B cell (primary cell): ENCODE measurements around the gene XXYLT1. TPM values are rescaled to one million over a fixed set of nuclear protein-coding genes. Genes with fewer than 3 reads are reported as not detected.

Experiments
- ATAC-seq: fragments of 200-7000 bp; cut with Tn5 transposase; one replicate; pipeline ENCODE4 v1.10.0; 2021; ENCODE audit warnings: low read depth, mild to moderate bottlenecking, moderate number of reproducible peaks, moderate library complexity
- CTCF ChIA-PET: fragments of 350-600 bp; sonication (Branson Sonifier 250); formaldehyde crosslinking; loops from one replicate; lab custom pipeline; 2021; ENCODE audit warnings: antibody characterized with exemption, inconsistent platforms; lab: Charles Lee
- POLR2A ChIA-PET: fragments of 350-600 bp; sonication (Branson Sonifier 250); formaldehyde crosslinking; loops from one replicate; lab custom pipeline; 2021; ENCODE audit warnings: antibody characterized with exemption; lab: Charles Lee
- DNase-seq: peaks from one replicate; pipeline ENCODE4 v3.0.0; 2013
- H2AFZ ChIP-seq: 2 replicates; pipeline ENCODE4 v1.6.1; 2012; ENCODE audit warnings: mild to moderate bottlenecking, low read depth, low read length; ENCODE audit not compliant: insufficient read depth, poor library complexity, severe bottlenecking
- H3K27ac ChIP-seq, 2 donors: 1 replicate in 1 of 2; 2 replicates in 1 of 2; pipeline ENCODE4 v1.5.1; 2012 to 2013; ENCODE audit warnings: low read length in 2 of 2, mild to moderate bottlenecking in 2 of 2, moderate library complexity in 1 of 2
- H3K27me3 ChIP-seq, 4 experiments: fragments of 200-600 bp in 1 of 4; sonication (generic) in 1 of 4; replicated peaks in 1 of 4; 1 replicate in 2 of 4; 2 replicates in 2 of 4; pipeline versions ENCODE4 v1.6.1 to v1.7.0; 2013 to 2016; ENCODE audit warnings: low read length in 3 of 4, mild to moderate bottlenecking in 2 of 4, mixed read lengths in 1 of 4, moderate library complexity in 1 of 4; ENCODE audit not compliant: insufficient read depth in 4 of 4, control insufficient read depth in 3 of 4; ENCODE audit errors: control extremely low read depth in 1 of 4
- H3K36me3 ChIP-seq, 2 experiments: replicated peaks in 1 of 2; 1 replicate in 1 of 2; 2 replicates in 1 of 2; pipeline versions ENCODE4 v1.6.1 to v1.7.1; 2013; ENCODE audit warnings: low read length in 1 of 2; ENCODE audit not compliant: insufficient read depth in 2 of 2, control insufficient read depth in 1 of 2; ENCODE audit errors: control extremely low read depth in 1 of 2, extremely low read depth in 1 of 2
- H3K4me1 ChIP-seq, 2 donors: fragments of 200-600 bp in 1 of 2; sonication (generic) in 1 of 2; 1 replicate in 1 of 2; 2 replicates in 1 of 2; pipeline versions ENCODE4 v1.5.1 to v1.6.1; 2013 to 2017; ENCODE audit warnings: low read length in 2 of 2; ENCODE audit not compliant: control insufficient read depth in 2 of 2, insufficient read depth in 2 of 2
- H3K4me2 ChIP-seq: replicated peaks from 2 replicates; pipeline ENCODE3; 2012; ENCODE audit warnings: mild to moderate bottlenecking, low read depth, low read length; ENCODE audit not compliant: poor library complexity, severe bottlenecking
- H3K4me3 ChIP-seq, 5 experiments: fragments of 200-600 bp in 1 of 5; sonication (generic) in 1 of 5; 1 replicate in 3 of 5; 2 replicates in 2 of 5; pipeline versions ENCODE4 v1.5.1 to v1.7.0; 2011 to 2016; ENCODE audit warnings: low read length in 4 of 5, mild to moderate bottlenecking in 4 of 5, low read depth in 2 of 5, control low read depth in 1 of 5, moderate library complexity in 1 of 5; ENCODE audit not compliant: insufficient read depth in 1 of 5; ENCODE audit errors: control extremely low read depth in 1 of 5, extremely low read depth in 1 of 5
- H3K79me2 ChIP-seq: fragments of 200-600 bp; sonication (generic); one replicate; pipeline ENCODE4 v1.6.0; 2016; ENCODE audit warnings: low read length; ENCODE audit not compliant: control insufficient read depth, insufficient read depth
- H3K9ac ChIP-seq: fragments of 200-600 bp; sonication (generic); 2 replicates; pipeline ENCODE4 v1.6.1; 2017; ENCODE audit warnings: mild to moderate bottlenecking, low read length, moderate library complexity
- H3K9me3 ChIP-seq, 3 donors: one replicate each; pipeline versions ENCODE4 v1.6.1 to v1.7.1; 2013; ENCODE audit warnings: low read length in 2 of 3; ENCODE audit not compliant: control insufficient read depth in 2 of 3, insufficient read depth in 1 of 3; ENCODE audit errors: control extremely low read depth in 1 of 3
- H4K20me1 ChIP-seq: 2 replicates; pipeline ENCODE4 v1.6.0; 2012; ENCODE audit warnings: mild to moderate bottlenecking, low read length; ENCODE audit not compliant: insufficient read depth, control insufficient read depth, poor library complexity, severe bottlenecking
- H3K27ac Mint-ChIP-seq: one replicate; pipeline ENCODE4 v1.8.0; 2021; ENCODE audit warnings: mixed read lengths
- H3K27me3 Mint-ChIP-seq: one replicate; pipeline ENCODE4 v1.8.0; 2021; ENCODE audit warnings: mixed read lengths
- H3K4me1 Mint-ChIP-seq: one replicate; pipeline ENCODE4 v1.8.0; 2021; ENCODE audit warnings: mixed read lengths
- H3K4me3 Mint-ChIP-seq: one replicate; pipeline ENCODE4 v1.8.0; 2021; ENCODE audit warnings: mixed read lengths
- H3K9me3 Mint-ChIP-seq: one replicate; pipeline ENCODE4 v1.8.0; 2022; ENCODE audit warnings: mixed read lengths; ENCODE audit not compliant: insufficient read depth
- CTCF ChIP-seq: fragments of 200-600 bp; IDR thresholded peaks from one replicate; pipeline ENCODE4 v1.8.0; 2022; ENCODE audit warnings: antibody characterized with exemption, mild to moderate bottlenecking
- EZH2 ChIP-seq: IDR thresholded peaks from 2 replicates; pipeline ENCODE4 v1.6.1; 2012; ENCODE audit warnings: borderline replicate concordance, low read depth, mild to moderate bottlenecking, moderate library complexity, low read length; ENCODE audit not compliant: insufficient read depth, poor library complexity, severe bottlenecking
- WGBS: methylation state at CpG from one replicate; pipeline ENCODE4 v1.1.5; 2013; ENCODE audit warnings: missing lambda C conversion rate; ENCODE audit not compliant: insufficient coverage; 5-methylcytosine and 5-hydroxymethylcytosine counted together
- intact Hi-C: fragments of 100-400 bp; cut with micrococcal nuclease; formaldehyde crosslinking; loops from one replicate; pipeline ENCODE4 v1.10.0; 2022
- polyA plus RNA-seq: library from polyadenylated mRNA; depleted of rRNA; stranded (reverse); fragments of >200 nt; gene quantifications from 2 replicates; pipeline ENCODE4 v1.2.3, GENCODE V29; 2012
- total RNA-seq, 2 donors: library from RNA; stranded (reverse); fragments of 120-200 nt in 1 of 2; gene quantifications; 1 replicate in 1 of 2; 2 replicates in 1 of 2; pipeline versions ENCODE4 v1.2.3 to v1.2.4, GENCODE V29; 2013 to 2022

Gene XXYLT1
- total and polyA plus RNA-seq, 2 donors (not counting 1 experiment from before 2014, with no cell fraction given), result 2.6 to 11.2 TPM

GRCh38 chr3:195203606-195204005, 67.4 kb downstream of the XXYLT1 start:
- no peak for DNase-seq
- 87% methylated on average over 3 of the region's 6 CpGs for WGBS
- Histone ChIP-seq H3K4me2 (no peak overlapping the region), H3K27ac (no peak overlapping the region), H4K20me1 (no peaks in the 10 kb centered on the region), H2AFZ (no peak overlapping the region), H3K27me3 (no peaks in the 10 kb centered on the region), H3K36me3 (no peaks in the 10 kb centered on the region), H3K9me3 (peaks cover 0 to 5% (median 0%) of the 10 kb centered on the region in 3 donors), H3K9ac (no peak overlapping the region), H3K79me2 (no peaks in the 10 kb centered on the region), H3K4me1 (peaks cover 14 to 26% of the 10 kb centered on the region in 2 donors), H3K4me3 (no peak overlapping the region)
- Mint-ChIP-seq H3K9me3 (no peaks in the 10 kb centered on the region), H3K27me3 (no peaks in the 10 kb centered on the region), H3K27ac (no peak overlapping the region), H3K4me1 (peaks cover 24% of the 10 kb centered on the region), H3K4me3 (no peak overlapping the region)
- no peak for TF ChIP-seq EZH2
- TF ChIP-seq CTCF, result no peak
- intact Hi-C loops, result no loop called here
- ChIA-PET POLR2A (interaction anchor here (0.6 kb wide), 1 partner anchor 7 kb away, joined by 3 read pairs; no protein-coding TSS in a partner anchor), CTCF (interaction anchor here (0.7 kb wide), 1 partner anchor 16 kb away, joined by 3 read pairs; no protein-coding TSS in a partner anchor)
- ATAC-seq, result no peak

DNA sequence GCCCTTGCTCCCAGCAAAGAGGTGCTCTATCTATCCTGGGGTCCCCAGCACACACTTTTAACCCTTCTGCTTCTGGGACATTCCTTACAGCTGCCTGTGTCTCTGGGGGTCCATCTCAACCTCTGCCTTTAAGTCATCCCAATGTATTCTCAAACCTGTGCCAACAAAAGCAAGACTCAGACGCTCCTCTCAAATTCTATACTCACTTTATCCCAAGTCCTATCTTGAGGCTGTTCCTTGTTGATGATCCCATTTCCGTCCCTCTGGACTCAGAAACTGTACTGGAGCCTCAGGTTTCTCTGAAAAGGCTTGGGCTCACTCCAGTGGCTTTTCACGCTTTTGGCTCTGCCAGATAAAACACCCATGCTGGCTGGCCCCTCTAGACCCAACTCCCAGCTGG, 69.7 kb downstream of the XXYLT1 start:
- intact Hi-C loops, result no loop called here
- no peaks in the 10 kb centered on the region for H4K20me1 ChIP-seq

More for the DNA sequence above, 69.7 kb downstream of the XXYLT1 start:
- Histone ChIP-seq H3K9me3 (no peaks in the 10 kb centered on the region), H3K36me3 (no peaks in the 10 kb centered on the region), H2AFZ (no peak overlapping the region), H3K4me1 (peaks cover 15 to 25% of the 10 kb centered on the region in 2 donors), H3K9ac (no peak overlapping the region), H3K27ac (no peak overlapping the region), H3K79me2 (no peaks in the 10 kb centered on the region), H3K4me3 (no peak overlapping the region), H3K4me2 (no peak overlapping the region), H3K27me3 (no peaks in the 10 kb centered on the region)
- POLR2A ChIA-PET, result no interaction called here
- 97% methylated on average over 3 of the region's 3 CpGs for WGBS
- no peak for ATAC-seq
- TF ChIP-seq CTCF, result no peak
- no peak for TF ChIP-seq EZH2
- H3K4me1 Mint-ChIP-seq, result peaks cover 25% of the 10 kb centered on the region
- CTCF ChIA-PET, result interaction anchor here (1.6 kb wide), 1 partner anchor 95 kb away, joined by 4 read pairs; no protein-coding TSS in a partner anchor
- no peak overlapping the region for H3K27ac Mint-ChIP-seq
- no peaks in the 10 kb centered on the region for H3K27me3 Mint-ChIP-seq
- no peak for DNase-seq
- H3K4me3 Mint-ChIP-seq, result no peak overlapping the region
- no peaks in the 10 kb centered on the region for H3K9me3 Mint-ChIP-seq
